ENCODE measurements around the gene NRROS. TPM values are rescaled to one million over a fixed set of nuclear protein-coding genes. Genes with fewer than 3 reads are reported as not detected.

NRROS gene
- total RNA-seq, 6 experiments from 2014 or later, result 0.07 to 0.23 (median 0.13) TPM; not detected in 1

DNA sequence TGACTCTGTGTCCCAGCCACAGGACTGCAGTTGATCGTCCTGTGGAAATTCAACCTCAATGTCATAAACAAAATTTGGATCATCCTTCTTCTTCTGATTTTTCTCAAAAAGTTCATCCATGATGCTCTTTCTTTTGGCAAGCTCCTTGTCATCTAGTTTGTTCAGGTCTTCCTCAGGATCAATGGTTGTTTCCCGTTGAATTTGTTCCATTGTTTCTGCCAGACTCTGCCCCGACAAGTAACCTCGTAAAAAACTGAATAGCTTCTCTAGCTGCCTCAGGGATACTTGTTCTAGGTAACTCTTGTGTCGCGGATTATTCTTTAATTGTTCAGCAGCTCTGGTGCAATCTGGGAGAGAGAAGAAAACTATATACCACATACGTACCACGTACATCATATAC, 68.1 kb downstream of the NRROS start:
- TF ChIP-seq, protein P1, sequence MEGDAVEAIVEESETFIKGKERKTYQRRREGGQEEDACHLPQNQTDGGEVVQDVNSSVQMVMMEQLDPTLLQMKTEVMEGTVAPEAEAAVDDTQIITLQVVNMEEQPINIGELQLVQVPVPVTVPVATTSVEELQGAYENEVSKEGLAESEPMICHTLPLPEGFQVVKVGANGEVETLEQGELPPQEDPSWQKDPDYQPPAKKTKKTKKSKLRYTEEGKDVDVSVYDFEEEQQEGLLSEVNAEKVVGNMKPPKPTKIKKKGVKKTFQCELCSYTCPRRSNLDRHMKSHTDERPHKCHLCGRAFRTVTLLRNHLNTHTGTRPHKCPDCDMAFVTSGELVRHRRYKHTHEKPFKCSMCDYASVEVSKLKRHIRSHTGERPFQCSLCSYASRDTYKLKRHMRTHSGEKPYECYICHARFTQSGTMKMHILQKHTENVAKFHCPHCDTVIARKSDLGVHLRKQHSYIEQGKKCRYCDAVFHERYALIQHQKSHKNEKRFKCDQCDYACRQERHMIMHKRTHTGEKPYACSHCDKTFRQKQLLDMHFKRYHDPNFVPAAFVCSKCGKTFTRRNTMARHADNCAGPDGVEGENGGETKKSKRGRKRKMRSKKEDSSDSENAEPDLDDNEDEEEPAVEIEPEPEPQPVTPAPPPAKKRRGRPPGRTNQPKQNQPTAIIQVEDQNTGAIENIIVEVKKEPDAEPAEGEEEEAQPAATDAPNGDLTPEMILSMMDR (IDR thresholded peaks at IDR 0.05), result no peak
- Mint-ChIP-seq H3K4me1 (ENCODE audit: low read depth) (peaks cover 11% of the 10 kb centered on the region), H3K27ac (no peak overlapping the region), H3K4me3 (no peak overlapping the region), H3K36me3 (ENCODE audit: low read depth) (peaks cover 3% of the 10 kb centered on the region; the same call in 1 of the 2 replicates), H3K27me3 (ENCODE audit: insufficient read depth) (peaks cover 4% of the 10 kb centered on the region; the same call in 1 of the 2 replicates), H3K9me3 (no peaks in the 10 kb centered on the region)
- no peak for DNase-seq

DNA sequence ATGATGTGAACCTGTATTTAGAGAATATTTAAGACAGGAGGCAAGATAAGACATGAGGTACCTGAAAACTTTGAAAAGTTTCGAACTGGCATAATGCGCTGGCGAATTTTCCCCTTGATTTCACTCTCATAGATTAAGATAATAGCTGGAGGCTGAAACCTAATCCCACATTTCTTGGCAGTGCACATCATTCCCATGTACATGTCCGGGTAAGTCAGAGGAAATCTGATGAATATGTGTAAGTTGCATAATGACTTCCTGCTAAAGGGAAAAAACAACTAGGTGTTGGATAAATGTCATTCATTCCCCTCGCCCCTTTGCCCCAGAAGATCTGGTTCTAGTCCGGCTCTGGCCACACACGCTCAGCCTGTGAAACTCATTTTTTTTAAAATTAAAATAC, 69.0 kb downstream of the NRROS start:
- Mint-ChIP-seq H3K9me3 (no peaks in the 10 kb centered on the region), H3K4me1 (ENCODE audit: low read depth) (peaks cover 20% of the 10 kb centered on the region), H3K36me3 (ENCODE audit: low read depth) (no peaks in the 10 kb centered on the region), H3K4me3 (no peak overlapping the region), H3K27ac (no peak overlapping the region), H3K27me3 (ENCODE audit: insufficient read depth) (peaks cover 3% of the 10 kb centered on the region; the same call in 1 of the 2 replicates)
- TF ChIP-seq, protein P1 (IDR thresholded peaks at IDR 0.05), result no peak
- no peak for DNase-seq

Other genes with a start within 250 kb of the NRROS start
- gene UBXN7, start 207.3 kb upstream of the NRROS start, total RNA-seq (2021; fragmentation: NEBNext Ultra II Directional; extraction: Animal tissue kit (Norgen Biotek cat#: 25700)), result 10 to 100 TPM; 57.8 to 67.0 (median 62.2) TPM
- 10 to 100 TPM; 11.6 to 16.5 (median 15.5) TPM for gene RNF168, start 135.9 kb upstream of the NRROS start, total RNA-seq (2021; fragmentation: NEBNext Ultra II Directional; extraction: Animal tissue kit (Norgen Biotek cat#: 25700))
- gene SMCO1, start 124.3 kb upstream of the NRROS start, total RNA-seq (2021; fragmentation: NEBNext Ultra II Directional; extraction: Animal tissue kit (Norgen Biotek cat#: 25700)), result not detected
- 10 to 100 TPM in 1 of 6 experiments, 1 to 10 TPM in 5; 6.6 to 10.2 (median 9.1) TPM for gene WDR53, start 71.1 kb upstream of the NRROS start, total RNA-seq (2021; fragmentation: NEBNext Ultra II Directional; extraction: Animal tissue kit (Norgen Biotek cat#: 25700))
- gene FBXO45, start 71.0 kb upstream of the NRROS start, total RNA-seq (2021; fragmentation: NEBNext Ultra II Directional; extraction: Animal tissue kit (Norgen Biotek cat#: 25700)), result 1 to 10 TPM; 7.0 to 9.5 (median 8.1) TPM
- 1 to 10 TPM; 1.9 to 2.6 (median 2.1) TPM for gene CEP19, start 72.6 kb downstream of the NRROS start, total RNA-seq (2021; fragmentation: NEBNext Ultra II Directional; extraction: Animal tissue kit (Norgen Biotek cat#: 25700))
- 10 to 100 TPM; 19.6 to 25.0 (median 24.2) TPM for gene PIGX, start 72.7 kb downstream of the NRROS start, total RNA-seq (2021; fragmentation: NEBNext Ultra II Directional; extraction: Animal tissue kit (Norgen Biotek cat#: 25700))
- gene PAK2, start 100.2 kb downstream of the NRROS start, total RNA-seq (2021; fragmentation: NEBNext Ultra II Directional; extraction: Animal tissue kit (Norgen Biotek cat#: 25700)), result 10 to 100 TPM; 63.9 to 78.0 (median 69.4) TPM
- 10 to 100 TPM; 25.2 to 33.0 (median 29.1) TPM for gene SENP5, start 228.2 kb downstream of the NRROS start, total RNA-seq (2021; fragmentation: NEBNext Ultra II Directional; extraction: Animal tissue kit (Norgen Biotek cat#: 25700))